BJ (cell line): ENCODE results near the gene STON1. TPM values are rescaled to one million over a fixed set of nuclear protein-coding genes. Genes with fewer than 3 reads are reported as not detected.

Source experiments
- CTCF ChIA-PET: fragments of 350-600 bp; formaldehyde crosslinking; extraction: SDS; loops from one replicate; lab custom pipeline; 2021; ENCODE audit warnings: antibody characterized with exemption, inconsistent platforms; lab: Yijun Ruan, JAX
- POLR2A ChIA-PET: fragments of 300-600 bp; sonication (Branson Sonifier 250); formaldehyde crosslinking; extraction: SDS; loops from one replicate; lab custom pipeline; 2021; ENCODE audit warnings: antibody characterized with exemption; lab: Charles Lee
- DNase-seq: peaks from one replicate; pipeline ENCODE4 v3.0.0-alpha.2; 2011; ENCODE audit warnings: low read depth
- H3K27me3 ChIP-seq: 2 replicates; pipeline ENCODE4 v1.6.0; 2011; ENCODE audit warnings: low read length; ENCODE audit not compliant: control insufficient read depth, insufficient read depth
- H3K36me3 ChIP-seq: 2 replicates; pipeline ENCODE4 v1.5.1; 2011; ENCODE audit warnings: low read length; ENCODE audit not compliant: control insufficient read depth, insufficient read depth
- H3K4me3 ChIP-seq: 2 replicates; pipeline ENCODE4 v1.5.1; 2011; ENCODE audit warnings: low read depth, mild to moderate bottlenecking, control low read depth, low read length
- polyA plus RNA-seq: library from polyadenylated mRNA; depleted of rRNA; stranded (reverse); fragments of >200 nt; gene quantifications from 2 replicates; pipeline ENCODE4 v1.2.3, GENCODE V29; 2011
- TF ChIP-seq, protein P1 (sequence below): IDR thresholded peaks from 2 replicates; pipeline ENCODE4 v1.5.1; 2011; ENCODE audit warnings: low read depth, mild to moderate bottlenecking, control low read depth, inconsistent platforms, low read length, moderate library complexity; ENCODE audit not compliant: insufficient read depth

The STON1 gene
- polyA plus RNA-seq, 1 experiment, result 4.0 TPM

DNA sequence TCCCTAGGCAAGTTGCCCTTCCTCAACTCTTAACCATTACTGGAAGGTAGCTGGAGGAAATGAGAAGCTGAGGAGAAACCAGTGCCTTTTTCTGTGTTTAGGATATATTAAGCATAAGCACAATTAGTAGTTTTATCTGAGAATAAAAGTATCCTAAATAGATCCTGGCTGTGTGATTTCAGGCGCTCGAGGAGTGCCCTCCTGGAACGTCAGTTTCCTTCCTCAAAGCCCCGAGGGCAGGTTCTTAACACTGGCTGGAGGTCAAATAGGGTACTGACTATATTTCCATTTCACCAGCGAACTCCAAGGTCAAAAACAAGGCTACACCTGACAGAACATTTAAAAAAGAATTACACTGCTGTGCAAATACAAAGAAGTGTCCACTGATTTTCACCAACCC lies 1.5 kb upstream of the STON1 start:
- Histone ChIP-seq H3K4me3 (no peak overlapping the region), H3K36me3 (no peaks in the 10 kb centered on the region), H3K27me3 (peaks cover 2% of the 10 kb centered on the region; the same call in 1 of the 2 replicates)
- TF ChIP-seq, protein P1, sequence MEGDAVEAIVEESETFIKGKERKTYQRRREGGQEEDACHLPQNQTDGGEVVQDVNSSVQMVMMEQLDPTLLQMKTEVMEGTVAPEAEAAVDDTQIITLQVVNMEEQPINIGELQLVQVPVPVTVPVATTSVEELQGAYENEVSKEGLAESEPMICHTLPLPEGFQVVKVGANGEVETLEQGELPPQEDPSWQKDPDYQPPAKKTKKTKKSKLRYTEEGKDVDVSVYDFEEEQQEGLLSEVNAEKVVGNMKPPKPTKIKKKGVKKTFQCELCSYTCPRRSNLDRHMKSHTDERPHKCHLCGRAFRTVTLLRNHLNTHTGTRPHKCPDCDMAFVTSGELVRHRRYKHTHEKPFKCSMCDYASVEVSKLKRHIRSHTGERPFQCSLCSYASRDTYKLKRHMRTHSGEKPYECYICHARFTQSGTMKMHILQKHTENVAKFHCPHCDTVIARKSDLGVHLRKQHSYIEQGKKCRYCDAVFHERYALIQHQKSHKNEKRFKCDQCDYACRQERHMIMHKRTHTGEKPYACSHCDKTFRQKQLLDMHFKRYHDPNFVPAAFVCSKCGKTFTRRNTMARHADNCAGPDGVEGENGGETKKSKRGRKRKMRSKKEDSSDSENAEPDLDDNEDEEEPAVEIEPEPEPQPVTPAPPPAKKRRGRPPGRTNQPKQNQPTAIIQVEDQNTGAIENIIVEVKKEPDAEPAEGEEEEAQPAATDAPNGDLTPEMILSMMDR, result no peak
- no peak for DNase-seq
- CTCF ChIA-PET, result no interaction called here
- POLR2A ChIA-PET, result no interaction called here

DNA sequence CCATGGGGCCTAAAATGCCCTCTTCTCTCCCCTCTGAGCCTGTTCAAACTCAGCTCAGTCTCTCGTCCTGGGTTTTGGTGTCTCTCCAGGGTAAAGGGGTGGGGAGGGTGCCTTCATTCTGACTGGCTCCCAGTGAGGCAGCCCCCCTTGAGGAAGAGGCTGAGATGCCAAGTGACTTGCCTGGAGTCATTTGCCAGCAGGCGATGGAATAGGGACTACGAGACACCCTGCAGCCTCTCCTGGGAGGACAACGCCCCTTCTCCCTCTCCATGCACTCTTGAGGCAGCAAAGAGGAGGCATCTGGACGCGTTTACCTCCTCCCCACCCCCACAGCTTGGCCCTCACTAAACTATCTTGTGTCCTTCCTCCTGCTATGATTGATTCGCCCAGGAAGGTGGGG lies 760 bp upstream of the STON1 start:
- no peak for DNase-seq
- Histone ChIP-seq H3K27me3 (peaks cover 2% of the 10 kb centered on the region; the same call in 1 of the 2 replicates), H3K36me3 (no peaks in the 10 kb centered on the region), H3K4me3 (no peak overlapping the region)
- TF ChIP-seq, protein P1, result no peak
- POLR2A ChIA-PET, result no interaction called here
- CTCF ChIA-PET, result interaction anchor here (1.0 kb wide), 1 partner anchor 24 kb away, joined by 3 read pairs; no protein-coding TSS in a partner anchor

DNA sequence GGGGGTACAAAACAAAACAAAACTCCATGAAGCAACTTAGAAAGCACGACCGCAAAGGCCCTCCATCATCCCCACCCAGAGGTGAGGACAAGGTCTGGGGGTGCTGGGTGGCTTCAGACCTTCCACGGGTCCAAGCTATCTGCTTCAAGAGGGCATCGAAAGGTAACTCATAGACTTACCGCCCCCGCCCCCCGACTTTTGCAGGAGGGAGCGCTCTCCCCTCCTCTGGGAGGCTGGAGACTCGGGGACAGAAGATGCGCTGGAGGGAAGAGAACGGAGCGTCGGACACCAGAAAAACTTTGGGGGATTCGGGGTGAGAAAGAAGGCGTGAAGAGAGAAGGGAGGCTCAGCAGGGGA lies 300 bp upstream of the STON1 start:
- CTCF ChIA-PET, result interaction anchor here (1.0 kb wide), 1 partner anchor 24 kb away, joined by 3 read pairs; no protein-coding TSS in a partner anchor
- DNase-seq, result no peak
- TF ChIP-seq, protein P1, result no peak
- POLR2A ChIA-PET, result no interaction called here
- Histone ChIP-seq H3K36me3 (no peaks in the 10 kb centered on the region), H3K27me3 (peaks cover 2% of the 10 kb centered on the region; the same call in 1 of the 2 replicates), H3K4me3 (peak overlapping the region; percentile 81)

DNA sequence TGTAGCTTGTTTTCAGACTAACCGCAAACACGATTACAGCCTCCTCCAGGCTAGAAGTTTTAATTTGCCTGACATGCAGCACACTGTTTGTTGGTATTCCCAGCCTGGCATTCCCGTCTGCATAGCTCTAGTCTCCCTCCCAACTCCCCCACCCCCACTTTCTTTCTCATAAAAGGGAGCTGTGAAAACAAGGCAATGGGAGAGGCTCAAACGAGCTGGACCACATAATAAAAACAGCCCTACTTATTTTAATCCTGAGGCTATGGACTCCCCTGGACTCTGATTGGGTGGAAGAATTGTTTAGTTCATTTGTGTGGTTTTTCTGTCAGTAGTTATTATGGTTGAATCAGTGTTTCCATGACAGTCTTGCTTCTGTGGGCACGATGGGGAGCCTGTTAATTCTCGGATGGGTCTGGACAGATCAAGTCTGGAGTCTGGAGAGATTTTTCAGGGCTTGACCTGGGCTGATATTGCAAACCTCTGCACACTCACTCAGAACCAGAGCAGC lies 1.2 kb downstream of the STON1 start:
- ChIA-PET CTCF (interaction anchor here (1.6 to 1.7 kb wide), 2 partner anchors 16 to 61 kb away, joined by 5 to 6 read pairs; no protein-coding TSS in a partner anchor), POLR2A (no interaction called here)
- TF ChIP-seq, protein P1, result no peak
- peak; percentile 64 for DNase-seq
- H3K4me3 ChIP-seq, result peak overlapping the region; percentile 81
- H3K36me3 ChIP-seq, result no peaks in the 10 kb centered on the region
- peaks cover 2% of the 10 kb centered on the region; the same call in 1 of the 2 replicates for H3K27me3 ChIP-seq

DNA sequence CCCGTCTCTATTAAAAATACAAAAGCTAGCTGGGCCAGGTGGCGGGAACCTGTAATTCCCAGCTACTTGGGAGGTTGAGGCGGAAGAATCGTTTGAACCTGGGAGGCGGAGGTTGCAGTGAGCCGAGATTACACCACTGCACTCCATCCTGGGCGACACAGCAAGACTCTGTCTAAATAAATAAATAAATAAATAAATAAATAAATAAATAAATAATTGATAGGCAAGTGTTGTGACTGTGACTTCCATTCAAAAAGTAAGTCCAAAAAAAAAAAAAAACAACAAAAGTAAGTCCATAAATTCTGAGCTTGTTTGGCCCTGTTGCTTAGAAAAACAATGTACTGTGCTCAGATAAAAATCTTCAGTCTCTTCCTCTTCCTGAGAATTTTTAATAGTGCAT lies 2.2 kb downstream of the STON1 start:
- TF ChIP-seq, protein P1, result no peak
- ChIA-PET POLR2A (no interaction called here), CTCF (interaction anchor here (0.8 kb wide), 1 partner anchor 82 kb away, joined by 4 read pairs; no protein-coding TSS in a partner anchor)
- Histone ChIP-seq H3K36me3 (no peaks in the 10 kb centered on the region), H3K4me3 (no peak overlapping the region), H3K27me3 (peaks cover 2% of the 10 kb centered on the region; the same call in 1 of the 2 replicates)
- DNase-seq, result no peak
